Left hindlimb (tissue), 1 donor: ENCODE data around the gene SGCA.

ENCODE experiments used
- DNase-seq: peaks from one replicate; pipeline ENCODE4 v3.0.0-alpha.2; 2018

SGCA gene

DNA sequence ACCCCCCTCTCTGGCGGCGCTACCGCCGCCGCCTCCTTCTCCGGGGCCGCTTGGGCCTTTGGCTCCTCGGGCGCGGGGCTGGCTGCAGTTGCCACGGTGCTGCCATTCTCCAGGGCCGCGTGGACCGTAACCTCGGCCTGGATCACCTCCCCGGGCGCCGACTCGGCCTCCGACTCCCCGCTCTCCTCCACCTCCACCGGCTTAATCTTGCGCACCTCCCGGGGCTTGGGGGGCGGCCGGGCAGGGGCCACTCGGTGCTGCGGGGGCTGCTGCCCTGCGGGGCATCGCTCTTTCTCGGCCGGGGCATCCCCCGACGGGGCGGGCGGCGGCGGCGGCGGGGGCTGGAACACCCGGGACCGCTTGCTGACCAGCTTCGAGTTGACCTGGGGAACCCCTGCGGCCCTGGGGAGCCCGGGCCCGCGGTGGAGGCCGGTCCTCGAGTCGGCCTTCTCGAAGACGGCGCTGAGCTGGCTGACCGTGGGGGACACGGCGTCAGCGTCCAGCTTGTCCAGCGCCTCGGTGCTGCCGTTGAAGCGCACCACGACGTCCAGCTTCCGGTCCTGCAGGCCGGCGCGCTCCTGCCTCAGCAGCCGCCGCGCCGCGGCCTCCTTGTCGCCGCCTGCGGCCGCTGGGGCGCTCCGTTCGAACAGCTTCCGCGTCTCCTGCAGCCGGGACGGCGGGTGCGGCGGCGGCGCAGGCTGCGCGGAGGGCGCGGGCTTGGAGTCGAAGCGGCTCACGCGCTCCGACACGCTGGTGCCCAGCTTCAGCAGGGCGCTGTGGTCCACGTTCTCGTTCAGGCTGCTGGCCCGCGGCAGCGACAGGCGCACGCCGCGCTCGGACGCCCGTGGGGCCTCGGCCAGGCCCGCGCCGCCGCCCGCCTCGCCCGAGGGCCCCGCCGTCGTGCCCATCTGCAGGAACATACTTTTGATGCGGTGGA, 16.1 kb upstream of the SGCA start:
- DNase-seq: peak; percentile 59

DNA sequence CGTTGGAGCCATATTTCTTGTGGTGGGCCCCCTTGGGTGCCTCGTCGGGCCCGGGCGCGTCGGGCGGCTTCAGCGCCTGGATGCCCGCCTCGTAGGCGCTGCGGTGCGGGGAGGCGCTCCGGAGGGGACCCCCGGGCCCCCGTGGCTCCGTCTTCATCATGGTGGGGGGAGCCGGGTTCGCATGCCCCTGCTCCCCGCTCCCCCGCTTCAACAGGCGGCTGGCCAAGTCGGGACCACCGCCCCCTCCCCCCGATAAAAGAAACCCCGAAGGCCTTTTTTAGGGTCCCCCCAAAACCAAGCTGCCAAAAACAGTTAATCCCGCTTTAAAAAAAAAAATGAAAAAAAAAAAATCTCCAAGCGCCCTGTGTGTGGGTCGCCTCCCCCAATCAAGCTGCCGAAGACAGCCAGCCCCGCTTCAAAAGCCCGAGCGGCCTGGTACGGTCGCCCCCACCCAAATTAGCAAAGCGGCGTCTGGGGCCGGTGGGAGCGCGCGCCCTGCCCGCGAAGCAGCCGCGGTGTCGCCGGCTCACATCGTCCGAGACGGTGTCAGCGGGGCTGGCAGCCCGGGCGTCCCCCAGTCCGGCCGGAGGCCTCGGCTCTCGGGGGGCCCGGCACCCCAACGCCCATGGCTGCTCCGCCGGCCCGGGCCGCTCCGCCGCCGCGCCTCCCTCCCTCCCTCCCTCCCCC, 15.3 kb upstream of the SGCA start, which contains the start of gene PPP1R9B:
Gene PPP1R9B, minus strand, starts transcription at position 324 of the 687 bp plus-strand sequence. Its CDS starts 164 bp downstream, at position 160.
- no peak for DNase-seq

DNA sequence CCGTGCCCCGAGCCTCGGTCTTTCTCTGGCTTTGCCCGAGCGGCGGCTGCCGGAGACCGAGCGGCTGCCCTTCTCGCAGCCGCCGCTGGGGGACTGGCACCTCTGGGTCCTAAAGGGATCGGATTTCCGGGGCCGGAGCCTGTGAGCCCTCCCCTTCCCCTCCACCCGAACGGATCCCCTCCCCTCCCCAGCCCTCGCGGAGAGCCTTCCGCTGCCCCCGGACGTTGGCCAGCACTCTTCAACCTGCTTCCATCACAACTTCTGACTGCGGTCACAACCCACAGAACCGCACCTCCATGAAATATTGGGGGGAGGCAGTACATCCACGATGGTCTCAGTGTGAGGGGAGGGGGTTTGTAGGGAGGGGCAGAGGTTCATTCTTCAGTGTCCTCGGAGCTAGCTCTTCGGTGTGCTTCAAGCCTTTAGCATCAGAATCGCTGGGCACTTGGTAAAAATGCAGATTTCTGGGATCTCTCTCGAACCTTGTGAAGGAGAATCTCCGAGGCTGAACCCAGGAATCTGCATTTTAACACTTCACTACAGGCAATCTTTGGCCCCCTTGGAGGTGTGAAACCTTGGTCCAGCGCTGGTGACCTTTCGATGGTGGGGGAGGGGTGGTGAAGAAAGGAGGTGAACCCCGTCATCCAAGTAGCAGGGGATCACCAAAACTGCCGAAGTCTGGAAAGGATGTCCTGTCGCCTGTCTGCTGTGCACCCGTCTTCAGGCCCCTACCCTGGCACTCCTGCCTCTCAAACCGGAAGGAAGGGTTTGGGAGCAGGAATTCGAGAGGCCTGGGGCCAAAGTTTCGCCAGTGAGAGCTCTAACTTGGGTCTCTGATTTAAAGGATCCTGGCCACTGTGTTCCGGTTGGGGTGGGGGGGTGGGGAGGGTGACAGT, 14.5 kb upstream of the SGCA start:
- DNase-seq: peak; percentile 94

DNA sequence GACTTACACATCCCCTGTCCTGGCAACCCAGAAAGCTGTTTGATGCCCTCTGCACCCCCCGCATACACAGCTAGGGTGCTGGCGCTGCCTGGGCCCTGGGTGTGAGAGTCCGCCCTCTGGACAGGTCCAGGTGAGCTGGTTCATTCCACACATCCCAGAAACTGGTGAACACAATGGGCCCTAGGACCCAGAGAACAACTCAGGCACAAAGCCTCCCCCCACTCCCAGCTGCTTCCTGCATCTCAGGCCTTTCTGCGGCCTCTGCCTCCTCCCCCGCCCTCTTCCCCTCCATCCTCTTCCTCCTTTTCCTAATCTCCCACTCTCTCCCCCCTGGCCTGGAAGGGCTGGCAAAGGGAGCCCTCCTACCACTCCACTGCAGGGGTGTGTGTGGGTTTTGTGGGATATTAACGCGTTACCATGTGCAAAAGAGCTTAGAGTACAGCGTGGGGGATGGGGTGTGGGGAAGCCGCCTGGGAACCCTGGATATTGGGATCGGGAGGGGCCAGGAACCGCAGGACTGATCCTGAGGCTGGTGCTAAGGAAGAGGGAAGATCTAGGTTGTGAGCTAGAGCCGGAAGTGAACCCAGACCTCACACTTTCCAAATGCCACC, 13.8 kb upstream of the SGCA start:
- peak; percentile 92 for DNase-seq

DNA sequence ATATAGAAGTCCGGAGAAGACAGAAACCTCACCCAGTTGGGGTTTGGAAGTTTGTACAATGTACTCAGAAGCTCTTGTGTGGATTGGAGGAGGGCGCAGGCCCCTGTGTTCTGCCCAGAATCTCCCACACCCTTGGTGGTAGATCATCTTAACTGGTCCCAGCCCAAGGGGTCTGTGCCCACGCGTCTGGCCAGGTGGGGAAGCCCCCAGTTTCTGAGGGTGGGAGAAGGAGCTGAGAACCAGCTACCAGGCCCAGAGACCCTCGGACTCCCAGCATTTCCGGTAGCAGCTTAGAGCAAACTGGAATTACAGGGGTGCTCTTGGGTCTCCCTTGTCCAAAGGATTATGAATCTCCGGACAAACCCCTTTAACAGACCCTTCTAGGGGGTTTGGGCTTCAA, 13.1 kb upstream of the SGCA start:
- peak; percentile 28 for DNase-seq

DNA sequence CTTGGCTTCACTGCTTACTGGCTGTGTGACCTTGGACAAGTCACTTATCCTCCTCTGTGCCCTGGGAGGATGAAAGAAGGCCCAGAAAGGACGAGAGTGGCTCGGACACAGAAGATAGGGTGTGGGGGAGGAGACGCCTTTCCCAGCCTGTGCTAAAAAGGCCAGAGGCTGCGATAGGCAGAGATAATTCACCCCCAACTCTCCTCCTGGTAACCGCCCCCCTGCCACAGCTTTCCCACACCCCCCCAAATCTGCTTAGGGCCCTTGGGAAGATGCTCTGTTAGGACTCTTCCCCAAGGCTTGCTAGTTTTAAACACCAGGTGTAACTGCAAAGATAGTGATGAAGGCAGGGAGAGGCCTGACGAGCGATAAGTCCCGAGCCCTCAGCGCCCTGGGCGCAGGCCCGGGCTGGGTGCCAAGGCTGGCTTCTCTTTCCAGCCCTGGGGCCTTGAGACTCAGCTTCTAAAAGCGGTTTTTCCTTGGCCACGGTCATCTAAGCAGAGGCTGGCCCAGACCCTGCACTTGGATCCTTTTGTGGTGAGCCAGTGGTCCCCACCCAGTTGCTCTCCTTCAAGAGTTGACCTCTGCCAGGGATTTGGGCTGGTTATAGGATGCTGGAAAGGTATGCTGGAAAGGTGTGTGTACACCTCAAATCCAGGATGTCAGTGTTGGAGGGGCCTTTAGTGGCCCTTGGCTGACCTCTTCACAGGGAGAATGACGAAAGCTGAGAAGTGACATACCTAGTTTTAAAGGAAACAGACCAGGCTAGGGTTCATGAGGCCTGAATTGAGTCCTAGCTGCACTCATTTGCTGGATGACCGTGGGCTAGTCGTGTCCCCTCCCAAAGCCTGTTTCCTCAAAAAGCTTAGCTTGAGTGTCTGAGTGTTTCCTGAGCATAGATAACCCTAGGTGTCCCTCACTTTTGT, 11.9 kb upstream of the SGCA start:
- DNase-seq: peak; percentile 74

DNA sequence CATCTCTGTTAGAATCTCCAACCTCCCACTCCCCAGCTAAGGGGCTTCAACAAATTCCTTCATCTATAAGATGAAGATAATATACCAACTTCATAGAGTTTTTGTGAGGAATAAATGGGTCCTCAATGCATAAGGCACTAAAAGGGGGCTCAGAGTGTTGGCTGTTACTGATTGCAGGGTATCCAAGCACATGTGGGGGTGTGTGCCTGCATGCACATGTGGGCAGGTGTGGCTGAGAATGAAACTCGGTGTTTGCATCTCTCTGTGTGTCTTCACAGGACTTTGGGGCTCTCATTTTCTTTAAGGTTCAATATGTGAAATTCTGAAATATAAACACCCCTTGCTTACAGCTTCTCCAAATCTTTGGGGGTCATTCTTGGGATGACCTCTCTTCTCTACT, 11.2 kb upstream of the SGCA start:
- no peak for DNase-seq

DNA sequence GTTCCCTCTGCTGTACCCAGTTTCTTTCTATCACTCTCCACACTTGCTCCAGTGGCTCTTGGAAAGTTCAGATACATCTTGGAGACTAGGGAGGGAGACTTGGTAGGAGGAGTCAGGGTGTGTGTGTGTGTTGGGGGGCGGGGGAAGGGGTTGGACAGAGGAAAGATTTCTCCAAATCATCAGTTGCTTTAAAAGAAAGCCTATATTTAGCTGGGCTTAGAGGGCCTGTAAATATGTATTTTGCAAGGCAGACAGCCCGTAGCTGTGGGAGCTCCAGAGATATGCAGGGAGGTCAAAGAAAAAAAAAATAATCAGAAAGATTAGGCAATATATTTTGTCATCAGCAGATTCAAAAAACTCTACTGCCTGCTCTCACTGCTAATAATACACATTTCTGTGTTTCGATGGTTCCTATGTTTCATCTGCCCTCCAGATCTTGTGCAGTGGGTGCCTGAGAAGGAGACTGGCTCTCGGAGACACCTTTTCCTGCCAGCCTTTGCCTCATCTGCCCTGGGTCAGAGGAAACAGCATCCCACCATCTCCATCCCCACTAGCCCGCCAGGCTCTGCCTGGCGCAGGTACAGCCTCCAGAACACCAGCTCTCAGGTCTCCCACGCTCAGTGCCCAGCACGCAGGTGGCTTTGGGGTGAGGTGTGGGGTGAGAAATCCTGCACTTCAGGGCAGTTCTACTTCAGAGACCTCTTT, 10.5 kb upstream of the SGCA start:
- DNase-seq: peak; percentile 79

DNA sequence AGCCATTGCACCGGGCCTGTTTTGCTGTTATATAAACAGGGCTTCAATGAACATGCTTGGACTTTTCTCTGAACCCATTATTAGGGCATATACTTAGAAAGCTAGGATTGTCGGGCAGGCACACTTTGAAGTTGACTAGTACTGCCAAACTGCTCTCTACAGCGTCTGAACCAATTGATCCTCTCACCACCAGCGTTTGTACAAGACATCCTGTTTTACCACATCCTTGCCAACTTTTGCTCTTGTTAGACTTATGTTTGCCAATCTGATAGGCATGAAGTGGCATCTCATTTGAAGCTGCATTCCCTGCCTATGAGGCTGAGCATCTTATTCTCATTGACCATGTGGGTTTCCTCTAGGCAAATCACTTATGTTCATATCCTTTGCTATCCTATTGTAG, 7.9 kb upstream of the SGCA start:
- DNase-seq: peak; percentile 10

DNA sequence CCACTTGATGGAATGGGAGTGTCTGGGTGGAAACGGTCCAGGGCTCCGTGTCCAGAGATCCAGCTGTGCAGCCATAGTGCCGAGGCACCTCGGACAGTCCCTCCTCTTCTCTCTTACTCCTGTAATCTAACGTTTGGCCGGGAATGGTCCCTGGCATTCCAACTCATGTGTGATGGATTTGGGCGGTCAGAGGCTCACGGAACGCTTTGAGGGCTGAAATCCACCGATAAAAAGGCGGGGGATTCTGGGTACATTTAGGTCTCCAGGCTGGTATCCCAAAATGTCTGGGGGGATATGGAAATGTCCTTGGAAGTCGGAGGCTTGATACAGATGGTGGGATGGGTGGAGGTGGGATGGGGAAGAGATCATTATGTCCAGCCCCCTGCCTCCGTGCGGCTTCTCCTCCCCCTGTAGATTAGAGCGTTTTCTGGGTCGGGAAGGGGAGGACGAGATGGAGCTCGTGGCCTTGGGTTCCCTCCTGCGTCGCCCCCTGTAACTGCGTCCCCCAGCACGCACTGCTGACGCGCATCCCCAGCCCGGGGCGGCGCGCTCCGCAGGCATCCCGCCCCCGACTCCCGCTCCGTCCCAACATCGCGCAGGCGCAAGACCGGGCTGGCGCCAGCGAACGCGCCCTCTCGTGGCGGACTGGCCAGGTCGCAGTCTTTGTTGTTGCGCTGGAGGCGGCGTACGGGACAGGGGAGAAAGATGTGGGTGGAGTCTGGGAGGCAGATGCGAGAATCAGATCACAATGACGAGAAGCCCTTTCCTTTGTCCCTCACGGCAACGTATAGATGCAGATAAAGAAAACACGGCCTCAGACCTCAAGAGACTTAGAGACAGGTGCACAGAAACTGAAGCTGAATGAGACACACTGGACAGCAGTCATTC, 4.5 kb upstream of the SGCA start:
- peak; percentile 96 for DNase-seq

DNA sequence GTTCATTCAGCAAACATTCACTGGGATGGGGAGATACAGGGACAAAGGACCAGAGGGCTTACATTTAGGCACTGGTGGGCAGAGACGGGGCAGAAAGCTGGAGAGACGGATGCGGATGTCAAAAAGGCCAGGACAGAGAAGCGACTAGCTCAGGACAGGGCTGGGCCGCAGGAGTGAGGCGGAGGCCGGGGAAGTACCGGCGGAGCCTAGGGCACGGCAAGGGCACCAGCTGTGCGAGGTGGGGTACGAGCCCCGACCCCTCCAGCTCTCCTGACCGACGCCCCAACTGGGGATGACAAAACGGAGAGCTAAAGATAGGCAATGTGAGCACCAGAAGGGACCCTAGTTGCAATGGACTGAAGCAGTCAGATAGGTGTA, 3.9 kb upstream of the SGCA start:
- DNase-seq: no peak

DNA sequence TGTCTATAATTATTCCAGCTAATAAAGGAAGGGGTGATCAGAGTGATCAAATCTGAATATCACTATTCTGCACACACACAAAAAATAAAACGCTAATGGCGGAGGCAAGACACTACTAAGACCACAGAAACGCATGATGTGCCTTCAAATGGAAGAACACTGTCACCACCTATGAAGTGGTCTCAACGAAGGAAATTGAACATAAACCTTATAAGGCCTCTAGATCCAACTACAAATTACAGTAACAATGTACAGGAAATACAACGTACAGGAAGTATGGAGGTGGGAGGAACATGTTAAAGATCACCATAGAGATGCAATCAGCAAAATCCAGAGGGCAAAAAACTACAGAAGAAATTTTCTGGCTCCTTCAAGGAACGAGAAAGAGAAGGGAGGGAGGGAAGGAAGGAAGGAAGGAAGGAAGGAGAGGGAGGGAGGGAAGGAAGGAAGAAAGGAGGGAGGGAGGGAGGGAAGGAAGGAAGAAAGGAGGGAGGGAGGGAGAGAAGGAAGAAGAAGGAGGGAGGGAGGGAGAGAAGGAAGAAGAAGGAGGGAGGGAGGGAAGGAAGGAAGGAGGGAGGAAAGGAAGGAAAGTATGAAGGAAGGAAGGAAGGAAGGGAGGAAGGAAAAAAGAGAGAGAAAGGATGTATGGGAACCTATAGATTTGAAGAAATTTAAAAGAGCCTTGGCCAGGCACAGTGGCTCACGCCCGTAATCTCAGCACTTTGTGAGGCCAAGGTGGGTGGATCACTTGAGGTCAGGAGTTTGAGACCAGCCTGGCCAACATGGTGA, 3.1 kb upstream of the SGCA start:
- DNase-seq: peak; percentile 13

DNA sequence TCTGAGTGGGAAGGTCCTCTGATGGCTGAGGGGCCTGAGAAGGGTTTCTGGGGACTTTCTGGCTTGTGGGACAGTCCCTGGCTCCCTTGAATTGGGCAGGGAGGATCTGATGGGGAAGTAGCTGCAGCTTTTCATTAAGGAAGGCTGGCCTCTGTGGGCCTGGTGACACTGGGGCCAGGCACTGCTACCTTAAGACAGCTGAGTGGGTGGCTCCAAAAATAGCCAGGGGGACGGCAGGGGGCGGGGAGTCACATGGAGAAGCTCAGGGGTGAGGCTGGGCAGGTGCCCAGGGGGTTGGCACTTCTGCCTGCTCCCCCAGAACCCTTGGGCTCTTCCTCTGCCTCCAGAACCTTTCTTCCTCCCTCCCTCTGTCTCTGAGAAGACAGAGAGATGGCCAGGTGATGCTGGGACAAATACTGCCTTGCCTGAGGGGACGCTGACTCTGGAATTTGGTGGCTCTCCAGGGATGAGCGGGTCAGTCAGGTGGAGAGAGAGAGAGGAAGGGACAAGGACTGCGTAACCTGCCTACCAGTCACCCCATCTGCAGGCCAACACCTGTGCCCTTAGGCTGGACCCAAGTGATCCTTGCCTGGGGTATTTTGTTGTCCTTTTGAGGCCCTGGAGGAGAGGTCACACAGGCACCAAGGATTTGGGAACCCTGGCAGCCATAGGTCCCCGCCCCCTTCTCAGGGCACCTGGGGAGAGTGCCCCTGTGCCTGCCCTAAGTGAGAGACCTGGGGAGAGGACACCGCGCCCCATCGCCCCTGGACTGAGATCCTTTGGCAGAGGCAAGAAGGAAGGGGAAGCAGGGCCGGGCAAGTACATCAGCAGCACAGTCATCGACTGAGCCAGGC, 1.7 kb upstream of the SGCA start:
- peak; percentile 29 for DNase-seq

DNA sequence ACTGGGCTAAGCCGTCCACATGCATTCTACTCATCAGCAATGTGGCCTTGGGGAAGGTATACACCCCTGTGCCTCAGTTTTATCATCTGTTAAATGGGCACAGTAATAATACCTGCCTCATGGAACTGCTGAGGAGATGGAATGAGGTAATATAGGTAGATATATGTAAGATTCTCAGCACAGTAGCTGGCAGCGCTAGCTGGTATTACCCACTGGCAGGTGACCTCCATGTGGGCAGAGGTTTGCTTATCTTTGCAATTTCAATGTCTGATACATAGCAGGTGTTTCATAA, 1.2 kb upstream of the SGCA start:
- DNase-seq: no peak

DNA sequence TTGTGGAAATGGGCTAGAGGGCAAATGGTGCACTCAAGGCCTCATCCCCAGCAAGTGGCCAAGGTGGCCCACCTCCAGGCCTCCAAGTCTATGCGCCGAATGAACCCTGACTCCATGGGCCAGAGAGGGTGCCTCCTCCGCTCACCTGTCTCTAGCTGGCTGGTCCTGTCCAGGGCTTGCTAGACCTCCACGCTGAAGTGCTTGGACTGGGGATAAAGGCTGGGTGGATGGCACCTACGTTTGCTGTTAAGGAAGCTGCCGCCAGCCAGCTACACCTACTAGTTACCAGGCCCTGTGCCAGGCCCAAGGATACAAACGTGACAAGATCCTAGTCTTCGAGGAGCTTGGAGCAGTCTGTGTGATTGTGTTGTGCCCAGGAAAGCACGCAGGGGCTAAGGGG, 739 bp upstream of the SGCA start:
- DNase-seq: peak; percentile 23

DNA sequence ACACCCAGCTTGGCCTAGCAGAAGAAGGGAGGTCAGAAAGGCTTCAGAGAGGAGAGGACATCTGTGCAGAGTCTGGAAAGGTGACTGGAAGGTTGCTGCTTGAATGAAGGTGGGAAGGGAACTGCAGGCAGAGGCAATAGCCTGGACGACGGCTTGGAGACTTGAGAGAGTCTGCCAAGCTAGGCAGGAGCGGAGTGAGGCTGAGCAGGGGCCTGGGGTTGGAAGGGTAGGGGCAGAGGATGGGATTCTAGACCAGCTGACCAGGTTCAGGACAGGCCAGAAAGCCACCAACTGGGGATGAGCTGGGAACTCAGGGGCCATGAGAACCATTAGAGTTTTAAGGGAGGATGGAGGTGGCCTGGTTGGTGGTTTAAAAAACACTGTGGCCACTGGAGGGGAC, 339 bp upstream of the SGCA start:
- no peak for DNase-seq

DNA sequence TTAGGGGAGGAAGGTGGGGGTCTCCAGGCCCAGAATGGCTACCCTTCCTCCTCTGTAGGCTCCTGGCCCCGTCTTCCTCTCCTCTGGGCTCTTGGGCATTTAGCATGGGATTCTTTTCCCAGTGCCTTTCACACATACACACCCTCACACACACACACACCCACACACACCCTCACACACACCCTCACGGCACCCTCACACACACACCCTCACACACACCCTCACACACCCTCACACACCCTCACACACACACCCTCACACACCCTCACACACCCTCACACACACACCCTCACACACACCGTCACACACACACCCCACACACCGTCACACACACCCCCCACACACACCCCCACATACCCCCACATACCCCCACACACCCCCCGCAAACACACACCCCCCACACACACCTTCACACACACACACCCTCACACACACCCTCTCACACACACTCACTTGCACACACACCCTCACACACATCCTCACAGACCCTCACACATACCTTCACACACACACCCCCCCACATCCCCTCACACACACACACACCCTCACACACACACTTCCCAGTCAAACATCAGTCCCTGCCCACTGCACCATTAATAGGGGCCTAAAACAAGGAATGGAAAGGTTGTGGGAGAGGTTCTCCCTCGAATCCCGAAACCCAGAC, 845 bp downstream of the SGCA start:
- DNase-seq: peak; percentile 32

DNA sequence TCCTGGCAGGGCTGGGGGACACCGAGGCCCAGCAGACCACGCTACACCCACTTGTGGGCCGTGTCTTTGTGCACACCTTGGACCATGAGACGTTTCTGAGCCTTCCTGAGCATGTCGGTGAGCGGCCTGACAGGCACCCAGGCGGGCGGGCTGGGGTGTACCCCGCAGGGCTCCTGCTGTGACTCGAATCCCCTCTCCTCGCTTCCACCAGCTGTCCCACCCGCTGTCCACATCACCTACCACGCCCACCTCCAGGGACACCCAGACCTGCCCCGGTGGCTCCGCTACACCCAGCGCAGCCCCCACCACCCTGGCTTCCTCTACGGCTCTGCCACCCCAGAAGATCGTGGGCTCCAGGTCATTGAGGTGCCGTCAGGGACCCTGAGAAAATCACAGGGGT, 1.6 kb downstream of the SGCA start:
- DNase-seq: peak; percentile 39
